H1 (cell line): ENCODE measurements around the gene ADGRV1.

ENCODE experiments used
- BACH1 ChIP-seq: IDR thresholded peaks from 2 replicates; pipeline ENCODE4 v1.6.1; 2012; ENCODE audit warnings: low read length, improper control_type of control experiment
- CTCF ChIP-seq, 3 experiments: IDR thresholded peaks; 1 replicate in 2 of 3; 2 replicates in 1 of 3; pipeline versions ENCODE4 v1.5.1 to v1.6.1; 2011; ENCODE audit warnings: low read length in 3 of 3, mild to moderate bottlenecking in 3 of 3, inconsistent platforms in 2 of 3, low read depth in 1 of 3, moderate library complexity in 1 of 3; ENCODE audit not compliant: insufficient read depth in 1 of 3; ENCODE audit errors: control extremely low read depth in 1 of 3
- EGR1 ChIP-seq: IDR thresholded peaks from 2 replicates; pipeline ENCODE4 v1.6.1; 2011; ENCODE audit warnings: low read depth, low read length, borderline replicate concordance
- EZH2 ChIP-seq: fragments of 200-600 bp; sonication (generic); IDR thresholded peaks from 2 replicates; pipeline ENCODE4 v1.7.1; 2012; ENCODE audit warnings: low read depth, mild to moderate bottlenecking, moderate library complexity, low read length, inconsistent platforms; ENCODE audit not compliant: severe bottlenecking
- JUN ChIP-seq: IDR thresholded peaks from 2 replicates; pipeline ENCODE4 v1.6.1; 2011; ENCODE audit warnings: low read depth, mild to moderate bottlenecking, improper control_type of control experiment, low read length
- RAD21 ChIP-seq, 2 experiments: IDR thresholded peaks in 1 of 2; conservative IDR thresholded peaks in 1 of 2; 2 replicates each; pipeline ENCODE4 v1.6.1; 2011; ENCODE audit warnings: low read depth in 2 of 2, low read length in 2 of 2, improper control_type of control experiment in 1 of 2, inconsistent platforms in 1 of 2, mild to moderate bottlenecking in 1 of 2, moderate library complexity in 1 of 2
- SP4 ChIP-seq: IDR thresholded peaks from 2 replicates; pipeline ENCODE4 v1.6.1; 2012; ENCODE audit warnings: low read length, inconsistent platforms
- TCF12 ChIP-seq: IDR thresholded peaks from 2 replicates; pipeline ENCODE4 v1.6.1; 2011; ENCODE audit warnings: low read depth, mild to moderate bottlenecking, low read length
- TEAD4 ChIP-seq: IDR thresholded peaks from 2 replicates; pipeline ENCODE4 v1.6.1; 2012; ENCODE audit warnings: low read depth, low read length, inconsistent platforms, mixed read lengths

GRCh38 chr5:91130759-91131158, 572.2 kb downstream of the ADGRV1 start:
- TF ChIP-seq EZH2: no peak
- no peak for TF ChIP-seq CTCF (IDR thresholded peaks at IDR 0.05; ENCODE audit: control extremely low read depth in 1 of 3, insufficient read depth in 1 of 3, low read depth in 1 of 3, low read length in 3 of 3)
- no peak for TF ChIP-seq TCF12
- TF ChIP-seq SP4: no peak
- TF ChIP-seq BACH1: no peak
- no peak for TF ChIP-seq RAD21 (IDR thresholded peaks at IDR 0.05 in 1 of 2, conservative IDR thresholded peaks at IDR 0.05 in 1 of 2; ENCODE audit: low read depth in 2 of 2, low read length in 2 of 2)
- no peak for TF ChIP-seq TEAD4
- no peak for TF ChIP-seq JUN
- no peak for TF ChIP-seq EGR1
